ENCODE measurements around the gene PAPOLB. TPM values are rescaled to one million over a fixed set of nuclear protein-coding genes. Genes with fewer than 3 reads are reported as not detected.

Gene PAPOLB
- polyA plus RNA-seq, 3 donors = not detected

DNA sequence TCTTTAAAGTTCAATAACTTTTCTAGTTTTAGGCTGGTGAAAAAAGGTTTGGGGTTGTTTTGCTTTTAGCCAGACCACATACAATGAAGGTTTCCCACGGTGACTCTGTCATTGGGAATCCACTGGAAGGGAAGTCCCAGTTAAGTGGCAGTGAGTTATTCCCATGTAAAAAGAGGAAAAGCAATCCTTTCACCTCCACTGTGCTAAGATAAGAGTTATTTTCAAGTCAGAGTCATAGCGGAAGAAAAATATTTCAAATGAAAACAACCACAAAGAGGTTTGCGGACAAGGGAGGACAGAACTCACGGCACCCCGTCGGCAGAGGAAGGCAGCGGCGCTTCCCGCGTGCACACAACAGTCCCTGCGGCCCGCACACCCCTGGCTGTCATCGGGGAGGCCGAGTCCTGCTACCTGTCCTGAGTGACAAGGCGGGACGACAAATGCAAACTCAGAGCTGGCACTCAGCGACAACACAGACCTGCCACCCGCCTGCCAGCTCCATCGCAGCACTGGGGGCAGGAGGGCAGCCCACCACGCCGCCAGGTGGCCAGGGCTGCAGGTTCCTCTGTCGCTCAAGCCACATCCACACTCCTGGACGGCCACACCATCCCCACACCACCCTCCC, 9.3 kb upstream of the PAPOLB start:
- no peaks in the 10 kb centered on the region for H3K36me3 Mint-ChIP-seq
- Histone ChIP-seq H3K27me3 (ENCODE audit: control insufficient read depth in 2 of 2, insufficient read depth in 2 of 2, low read length in 2 of 2) (peaks cover 0 to 22% of the 10 kb centered on the region in 2 donors), H4K20me1 (ENCODE audit: insufficient read depth, low read length) (no peaks in the 10 kb centered on the region), H3K4me3 (replicated peaks in 1 of 3; ENCODE audit: low read depth in 2 of 3, low read length in 3 of 3) (no peak overlapping the region), H3K9ac (ENCODE audit: insufficient read depth, low read length, poor library complexity, severe bottlenecking) (no peak overlapping the region), H3K4me2 (replicated peaks; ENCODE audit: extremely low read depth, low read length, poor library complexity, severe bottlenecking) (no peak overlapping the region), H3K79me2 (ENCODE audit: insufficient read depth, low read length) (no peaks in the 10 kb centered on the region), H3K27ac (ENCODE audit: low read depth in 1 of 2, low read length in 2 of 2) (no peak overlapping the region), H3K9me3 (replicated peaks in 1 of 2; ENCODE audit: control insufficient read depth in 1 of 2, insufficient read depth in 1 of 2, low read length in 2 of 2) (no peaks in the 10 kb centered on the region), H3K4me1 (ENCODE audit: control insufficient read depth in 1 of 2, insufficient read depth in 2 of 2, low read length in 2 of 2) (no peaks in the 10 kb centered on the region), H2AFZ (ENCODE audit: insufficient read depth, low read depth, low read length, poor library complexity, severe bottlenecking) (no peak overlapping the region), H3K36me3 (replicated peaks in 1 of 2; ENCODE audit: control insufficient read depth in 1 of 2, insufficient read depth in 2 of 2, low read length in 2 of 2) (no peaks in the 10 kb centered on the region)
- H3K9me3 Mint-ChIP-seq = peaks cover 0 to 11% (median 6%) of the 10 kb centered on the region in 7 donors
- no peak overlapping the region for H3K27ac Mint-ChIP-seq
- 23% methylated on average over 18 of the region's 23 CpGs for WGBS (ENCODE audit: insufficient coverage)
- intact Hi-C loops (cut with micrococcal nuclease) = no loop called here
- no peaks in the 10 kb centered on the region for H3K4me1 Mint-ChIP-seq
- peak overlapping the region in 1 of 2 donors; percentile 1 for H3K4me3 Mint-ChIP-seq
- TF ChIP-seq, protein P1, sequence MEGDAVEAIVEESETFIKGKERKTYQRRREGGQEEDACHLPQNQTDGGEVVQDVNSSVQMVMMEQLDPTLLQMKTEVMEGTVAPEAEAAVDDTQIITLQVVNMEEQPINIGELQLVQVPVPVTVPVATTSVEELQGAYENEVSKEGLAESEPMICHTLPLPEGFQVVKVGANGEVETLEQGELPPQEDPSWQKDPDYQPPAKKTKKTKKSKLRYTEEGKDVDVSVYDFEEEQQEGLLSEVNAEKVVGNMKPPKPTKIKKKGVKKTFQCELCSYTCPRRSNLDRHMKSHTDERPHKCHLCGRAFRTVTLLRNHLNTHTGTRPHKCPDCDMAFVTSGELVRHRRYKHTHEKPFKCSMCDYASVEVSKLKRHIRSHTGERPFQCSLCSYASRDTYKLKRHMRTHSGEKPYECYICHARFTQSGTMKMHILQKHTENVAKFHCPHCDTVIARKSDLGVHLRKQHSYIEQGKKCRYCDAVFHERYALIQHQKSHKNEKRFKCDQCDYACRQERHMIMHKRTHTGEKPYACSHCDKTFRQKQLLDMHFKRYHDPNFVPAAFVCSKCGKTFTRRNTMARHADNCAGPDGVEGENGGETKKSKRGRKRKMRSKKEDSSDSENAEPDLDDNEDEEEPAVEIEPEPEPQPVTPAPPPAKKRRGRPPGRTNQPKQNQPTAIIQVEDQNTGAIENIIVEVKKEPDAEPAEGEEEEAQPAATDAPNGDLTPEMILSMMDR (IDR thresholded peaks at IDR 0.05) = no peak
- no peak for DNase-seq
- H3K27me3 Mint-ChIP-seq (ENCODE audit: low read depth in 3 of 3) = peaks cover 17 to 30% (median 23%) of the 10 kb centered on the region in 3 donors

DNA sequence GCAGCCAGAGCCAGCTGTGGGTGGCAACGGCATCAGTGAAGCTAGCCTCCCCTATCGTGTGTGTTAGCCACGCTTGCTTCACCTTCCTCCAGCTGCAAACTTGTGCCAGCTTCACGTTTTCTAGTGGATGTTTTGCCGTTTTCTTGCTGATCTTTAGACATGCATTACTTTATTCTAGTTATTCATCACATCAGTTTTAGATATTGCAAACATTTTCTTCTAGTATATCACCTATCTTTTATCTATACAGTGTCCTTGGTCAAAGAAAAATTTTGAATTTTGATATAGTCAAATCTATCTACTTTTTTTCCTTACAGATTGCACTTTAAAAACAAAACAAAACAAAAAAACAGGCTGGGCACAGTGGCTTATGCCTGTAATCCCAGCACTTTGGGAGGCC, 6.7 kb upstream of the PAPOLB start:
- Histone ChIP-seq H3K9ac (ENCODE audit: insufficient read depth, low read length, poor library complexity, severe bottlenecking) (no peak overlapping the region), H2AFZ (ENCODE audit: insufficient read depth, low read depth, low read length, poor library complexity, severe bottlenecking) (no peak overlapping the region), H3K4me3 (replicated peaks in 1 of 3; ENCODE audit: low read depth in 2 of 3, low read length in 3 of 3) (no peak overlapping the region), H4K20me1 (ENCODE audit: insufficient read depth, low read length) (no peaks in the 10 kb centered on the region), H3K79me2 (ENCODE audit: insufficient read depth, low read length) (no peaks in the 10 kb centered on the region), H3K36me3 (replicated peaks in 1 of 2; ENCODE audit: control insufficient read depth in 1 of 2, insufficient read depth in 2 of 2, low read length in 2 of 2) (no peaks in the 10 kb centered on the region), H3K4me1 (ENCODE audit: control insufficient read depth in 1 of 2, insufficient read depth in 2 of 2, low read length in 2 of 2) (no peaks in the 10 kb centered on the region), H3K27me3 (ENCODE audit: control insufficient read depth in 2 of 2, insufficient read depth in 2 of 2, low read length in 2 of 2) (peaks cover 10 to 30% of the 10 kb centered on the region in 2 donors), H3K27ac (ENCODE audit: low read depth in 1 of 2, low read length in 2 of 2) (no peak overlapping the region), H3K9me3 (replicated peaks in 1 of 2; ENCODE audit: control insufficient read depth in 1 of 2, insufficient read depth in 1 of 2, low read length in 2 of 2) (peaks cover 0 to 7% of the 10 kb centered on the region in 2 donors), H3K4me2 (replicated peaks; ENCODE audit: extremely low read depth, low read length, poor library complexity, severe bottlenecking) (no peak overlapping the region)
- Mint-ChIP-seq H3K4me3 (no peak overlapping the region), H3K9me3 (peaks cover under 1 to 16% (median 11%) of the 10 kb centered on the region in 7 donors), H3K27ac (no peak overlapping the region), H3K4me1 (no peaks in the 10 kb centered on the region), H3K36me3 (no peaks in the 10 kb centered on the region), H3K27me3 (ENCODE audit: low read depth in 3 of 3) (peaks cover 19 to 39% (median 22%) of the 10 kb centered on the region in 3 donors)
- intact Hi-C loops (cut with micrococcal nuclease) = no loop called here
- no peak for DNase-seq
- WGBS (ENCODE audit: insufficient coverage) = 96% methylated on average over 5 of the region's 5 CpGs
- TF ChIP-seq, protein P1 (IDR thresholded peaks at IDR 0.05) = no peak
